ENCODE data around the gene SNX6.
"Not testable (repeated sequence)": the region's sequence is repeated elsewhere in the genome, so short reads cannot be mapped to it uniquely, and the experiment has no call there.

Gene SNX6

DNA sequence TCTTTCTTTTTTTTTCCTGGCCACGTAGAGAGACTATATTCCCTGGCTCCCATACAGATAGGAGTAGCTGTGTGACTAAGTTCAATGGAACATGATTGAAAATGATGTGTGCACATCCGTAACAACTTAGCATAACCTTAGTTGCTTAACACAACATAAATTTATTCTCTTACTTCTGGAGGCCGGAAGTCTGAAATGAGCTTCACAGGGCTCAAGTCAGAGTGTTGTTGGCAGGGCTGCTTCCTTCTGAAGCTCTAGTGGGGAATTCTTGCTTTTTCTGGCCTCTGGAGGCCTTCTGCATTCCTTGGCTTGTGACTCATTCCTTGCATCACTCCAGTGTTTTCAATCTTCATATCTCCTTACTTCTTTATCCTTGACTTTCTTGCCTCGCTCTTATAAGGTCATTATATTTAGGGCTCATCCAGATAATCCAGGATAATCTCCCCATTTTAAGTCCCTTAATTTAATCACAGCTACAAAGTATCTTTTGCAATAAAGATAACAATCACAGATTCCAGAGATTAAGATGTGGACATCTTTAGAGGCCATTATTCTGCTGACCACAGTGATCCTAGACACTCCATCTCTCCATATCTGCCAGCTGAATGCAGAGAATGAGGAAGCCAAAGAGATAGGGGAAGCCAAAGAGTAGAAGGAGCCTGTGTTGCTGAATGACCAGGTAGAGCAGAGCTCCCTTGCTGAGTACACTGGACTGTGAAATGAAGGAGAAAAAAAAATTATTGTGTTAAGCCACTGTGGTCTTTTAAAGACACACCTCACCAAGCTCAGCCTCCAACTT is 21.0 kb upstream of the SNX6 start:
- DNase-seq = peak in 1 of 2 experiments; percentile 11

DNA sequence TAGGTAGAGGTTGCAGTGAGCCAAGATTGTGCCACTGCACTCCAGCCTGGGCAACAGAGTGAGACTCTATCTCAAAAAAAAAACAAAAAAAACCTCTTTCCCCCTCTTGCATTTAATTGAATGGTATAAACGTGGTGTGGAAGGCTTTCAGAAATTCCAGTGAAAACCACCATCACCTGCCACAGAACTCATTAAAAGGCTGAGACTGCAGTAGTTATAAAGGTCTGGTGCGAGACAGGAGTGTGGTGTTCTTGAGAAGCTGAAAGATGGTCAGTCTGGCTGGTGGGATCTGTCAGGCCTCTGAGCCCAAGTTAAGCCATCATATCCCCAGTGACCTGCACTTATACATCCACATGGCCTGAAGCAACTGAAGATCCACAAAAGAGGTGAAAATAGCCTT is 20.1 kb upstream of the SNX6 start:
- DNase-seq = not testable (repeated sequence)

More for the DNA sequence above, 21.0 kb upstream of the SNX6 start:
- TF ChIP-seq GATA1 (IDR thresholded peaks at IDR 0.05; ENCODE audit: low read depth, low read length) (no peak), POLR2A (IDR thresholded peaks at IDR 0.05; ENCODE audit: low read length) (no peak)

GRCh38 chr14:34649344-34649743 is 19.4 kb upstream of the SNX6 start:
- no peak for DNase-seq

GRCh38 chr14:34646570-34647255 is 16.8 kb upstream of the SNX6 start:
- DNase-seq = no peak
- TF ChIP-seq POLR2A (IDR thresholded peaks at IDR 0.05; ENCODE audit: low read length) (no peak), GATA1 (IDR thresholded peaks at IDR 0.05; ENCODE audit: low read depth, low read length) (no peak)

More at GRCh38 chr14:34649344-34649743, 19.4 kb upstream of the SNX6 start:
- TF ChIP-seq POLR2A (IDR thresholded peaks at IDR 0.05; ENCODE audit: low read length) (no peak), GATA1 (IDR thresholded peaks at IDR 0.05; ENCODE audit: low read depth, low read length) (no peak)

- TF ChIP-seq GATA1 (IDR thresholded peaks at IDR 0.05; ENCODE audit: low read depth, low read length) = no peak
- no peak for TF ChIP-seq POLR2A (IDR thresholded peaks at IDR 0.05; ENCODE audit: low read length)
- DNase-seq = no peak
These were observed 13.4 kb upstream of the SNX6 start for GRCh38 chr14:34643361-34643760.

DNA sequence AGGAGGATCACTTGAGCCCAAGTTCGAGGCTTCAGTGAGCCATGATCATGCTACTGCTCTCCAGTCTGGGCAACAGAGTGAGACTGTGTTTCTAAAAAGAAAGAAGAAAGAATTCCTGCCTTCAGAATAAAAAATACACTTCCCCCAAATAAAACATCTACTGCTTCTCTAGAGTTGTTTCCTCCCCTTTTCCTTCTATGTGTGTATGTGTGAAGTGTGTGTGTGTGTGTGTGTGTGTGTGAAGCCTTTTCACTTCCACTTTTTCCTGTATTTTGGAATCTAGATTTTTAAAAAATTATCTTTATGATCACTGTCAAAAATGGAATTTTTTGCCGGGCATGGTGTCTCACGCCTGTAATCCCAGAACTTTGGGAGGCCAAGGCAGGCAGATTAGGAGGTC is 12.6 kb upstream of the SNX6 start:
- TF ChIP-seq GATA1 (IDR thresholded peaks at IDR 0.05; ENCODE audit: low read depth, low read length) (no peak), POLR2A (IDR thresholded peaks at IDR 0.05; ENCODE audit: low read length) (no peak)
- DNase-seq = no peak

DNA sequence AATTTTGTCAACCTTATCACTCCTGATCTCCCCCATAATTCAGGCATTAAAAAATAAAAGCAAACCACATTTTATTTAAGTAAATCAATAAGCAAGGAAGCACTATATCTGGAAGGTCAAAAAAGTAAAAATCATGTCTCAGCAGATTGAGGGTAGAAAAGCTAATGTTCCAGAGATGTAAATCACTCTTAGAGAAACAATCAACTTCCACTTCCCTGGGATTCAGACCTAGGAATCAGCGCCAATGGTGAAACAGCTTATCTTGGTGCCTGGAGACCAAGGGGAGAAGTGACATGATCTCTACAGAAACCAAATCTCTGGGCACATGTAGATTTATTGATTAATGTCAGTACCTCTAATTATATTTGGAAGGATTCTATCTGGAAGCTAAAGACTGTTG is 10.9 kb upstream of the SNX6 start:
- no peak for DNase-seq
- TF ChIP-seq GATA1 (IDR thresholded peaks at IDR 0.05; ENCODE audit: low read depth, low read length) = no peak
- no peak for TF ChIP-seq POLR2A (IDR thresholded peaks at IDR 0.05; ENCODE audit: low read length)

- DNase-seq = peak in 1 of 2 experiments; percentile 9
These were observed 4.4 kb upstream of the SNX6 start for GRCh38 chr14:34634360-34634771.

- TF ChIP-seq POLR2A (IDR thresholded peaks at IDR 0.05; ENCODE audit: low read length) (no peak), GATA1 (IDR thresholded peaks at IDR 0.05; ENCODE audit: low read depth, low read length) (no peak)
These were observed 3.8 kb upstream of the SNX6 start for GRCh38 chr14:34633742-34634141.

GRCh38 chr14:34632411-34632978 is 2.5 kb upstream of the SNX6 start:
- no peak for DNase-seq
- TF ChIP-seq POLR2A (IDR thresholded peaks at IDR 0.05; ENCODE audit: low read length) (no peak), GATA1 (IDR thresholded peaks at IDR 0.05; ENCODE audit: low read depth, low read length) (no peak)

More at GRCh38 chr14:34633742-34634141, 3.8 kb upstream of the SNX6 start:
- DNase-seq = no peak

DNA sequence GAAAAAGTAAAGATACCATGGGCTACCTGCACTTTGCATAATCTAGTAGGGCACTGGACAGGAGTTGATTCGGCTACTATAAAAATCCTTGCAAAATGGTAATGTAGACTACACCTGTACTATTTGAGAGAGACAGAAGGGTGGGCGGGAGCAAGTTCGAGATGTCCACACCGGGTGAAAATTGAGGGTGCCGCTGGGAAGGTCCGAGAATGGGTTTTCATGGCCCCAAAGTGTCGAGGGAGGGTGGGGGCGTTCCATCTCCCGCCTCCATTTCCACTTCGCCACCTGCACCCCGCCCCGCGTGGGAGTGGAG is 648 bp downstream of the SNX6 start:
- no peak for TF ChIP-seq GATA1 (IDR thresholded peaks at IDR 0.05; ENCODE audit: low read depth, low read length)
- no peak for TF ChIP-seq POLR2A (IDR thresholded peaks at IDR 0.05; ENCODE audit: low read length)
- no peak for DNase-seq

- DNase-seq = peak; percentile 35 to 38
- TF ChIP-seq POLR2A (IDR thresholded peaks at IDR 0.05; ENCODE audit: low read length) = no peak
- no peak for TF ChIP-seq GATA1 (IDR thresholded peaks at IDR 0.05; ENCODE audit: low read depth, low read length)
These were observed 1.2 kb downstream of the SNX6 start for GRCh38 chr14:34628681-34629135.

DNA sequence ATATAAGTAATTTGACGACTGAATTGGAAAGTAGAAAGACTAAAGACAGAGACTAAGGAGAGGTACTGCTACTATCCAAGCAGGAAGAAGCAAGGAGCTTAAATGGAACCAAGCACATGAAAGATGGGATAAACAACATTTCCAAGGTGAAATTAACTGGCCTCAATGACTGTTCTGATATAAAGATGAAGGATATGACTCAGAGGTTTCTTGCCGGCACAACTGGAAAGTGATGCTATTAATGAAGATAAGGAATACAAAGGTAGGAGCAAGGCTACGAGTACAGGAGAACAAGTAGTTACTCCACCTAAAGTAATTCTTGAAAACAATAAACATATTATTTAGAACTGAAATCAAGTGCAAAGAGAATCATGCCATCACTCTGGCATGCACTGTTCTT is 6.4 kb downstream of the SNX6 start:
- no peak for TF ChIP-seq GATA1 (IDR thresholded peaks at IDR 0.05; ENCODE audit: low read depth, low read length)
- TF ChIP-seq POLR2A (IDR thresholded peaks at IDR 0.05; ENCODE audit: low read length) = no peak
- no peak for DNase-seq

DNA sequence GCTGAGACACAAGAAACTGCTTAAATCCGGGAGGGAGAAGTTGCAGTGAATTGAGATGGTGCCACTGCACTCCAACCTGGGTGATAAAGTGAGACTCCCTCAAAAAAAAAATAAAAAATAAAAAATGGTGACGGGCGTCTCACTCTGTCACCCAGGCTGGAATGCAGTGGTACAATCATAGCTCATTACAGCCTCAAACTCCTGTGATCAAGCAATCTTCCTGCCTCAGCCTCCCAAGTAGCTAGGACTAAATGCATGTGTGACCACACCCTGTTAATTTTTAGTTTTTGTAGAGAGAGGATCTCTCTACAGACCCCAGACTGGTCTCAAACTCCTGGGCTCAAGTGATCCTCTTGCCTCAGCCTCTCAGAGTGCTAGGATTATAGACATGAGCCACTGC is 9.1 kb downstream of the SNX6 start:
- no peak for DNase-seq
- TF ChIP-seq POLR2A (IDR thresholded peaks at IDR 0.05; ENCODE audit: low read length) = no peak
- TF ChIP-seq GATA1 (IDR thresholded peaks at IDR 0.05; ENCODE audit: low read depth, low read length) = no peak

DNA sequence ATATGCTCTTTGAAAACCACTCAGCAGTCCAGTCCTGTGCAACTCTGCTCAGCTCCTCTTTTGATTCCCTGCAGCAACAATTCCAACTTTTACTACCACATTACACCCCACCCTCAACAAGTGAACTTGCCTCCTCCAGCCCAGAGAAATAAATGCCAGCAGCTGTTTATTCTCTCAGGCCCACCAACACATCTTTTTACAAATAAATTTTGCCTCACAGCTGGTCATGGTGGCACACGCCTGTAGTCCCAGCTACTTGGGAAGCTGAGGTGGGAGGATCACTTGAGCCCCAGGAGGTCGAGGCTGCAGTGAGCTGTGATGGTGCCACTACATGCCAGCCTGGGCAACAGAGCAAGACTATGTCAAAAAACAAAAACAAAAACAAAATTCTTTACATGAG is 9.8 kb downstream of the SNX6 start:
- TF ChIP-seq GATA1 (IDR thresholded peaks at IDR 0.05; ENCODE audit: low read depth, low read length) (no peak), POLR2A (IDR thresholded peaks at IDR 0.05; ENCODE audit: low read length) (no peak)
- DNase-seq = no peak
